HCT116 (cell line): ENCODE results near the gene RASL12.

Source experiments
- CBX3 ChIP-seq: IDR thresholded peaks from 2 replicates; pipeline ENCODE4 v1.6.1; 2012; ENCODE audit warnings: low read depth
- CTCF ChIP-seq, 3 experiments: fragments of 200-600 bp in 1 of 3; sonication (generic) in 1 of 3; IDR thresholded peaks in 2 of 3; conservative IDR thresholded peaks in 1 of 3; 2 replicates each; pipeline ENCODE4 v1.5.1; 2012 to 2017; ENCODE audit warnings: low read depth in 2 of 3, low read length in 2 of 3, antibody characterized with exemption in 1 of 3, borderline replicate concordance in 1 of 3, control low read depth in 1 of 3, mild to moderate bottlenecking in 1 of 3, mixed read lengths in 1 of 3, mixed run types in 1 of 3, moderate library complexity in 1 of 3; ENCODE audit not compliant: insufficient read depth in 1 of 3
- EGR1 ChIP-seq: IDR thresholded peaks from 2 replicates; pipeline ENCODE4 v1.6.1; 2012; ENCODE audit warnings: low read depth
- EZH2 ChIP-seq: fragments of 200-600 bp; sonication (generic); IDR thresholded peaks from 2 replicates; pipeline ENCODE4 v1.6.1; 2017; ENCODE audit warnings: antibody characterized with exemption, mixed run types
- MAX ChIP-seq: IDR thresholded peaks from 2 replicates; pipeline ENCODE4 v1.6.1; 2012
- POLR2A ChIP-seq: IDR thresholded peaks from 2 replicates; pipeline ENCODE4 v1.7.0; 2011; ENCODE audit warnings: borderline replicate concordance; ENCODE audit not compliant: insufficient read depth, insufficient read length; ENCODE audit errors: extremely low read depth
- POLR2AphosphoS5 ChIP-seq: IDR thresholded peaks from 2 replicates; pipeline ENCODE4 v1.6.1; 2011; ENCODE audit warnings: mild to moderate bottlenecking, low read depth, low read length, moderate library complexity
- SP1 ChIP-seq: IDR thresholded peaks from 2 replicates; pipeline ENCODE4 v1.6.1; 2012; ENCODE audit warnings: low read depth
- SRF ChIP-seq: IDR thresholded peaks from 2 replicates; pipeline ENCODE4 v1.6.1; 2012; ENCODE audit warnings: low read depth
- TCF7L2 ChIP-seq: IDR thresholded peaks from 2 replicates; pipeline ENCODE4 v1.7.0; 2011; ENCODE audit warnings: borderline replicate concordance, inconsistent platforms; ENCODE audit not compliant: insufficient read depth, insufficient read length; ENCODE audit errors: extremely low read depth
- ZNF274 ChIP-seq: fragments of 200-500 bp; sonication (Bioruptor generic); IDR thresholded peaks from 2 replicates; pipeline ENCODE4 v1.6.1; 2014; ENCODE audit warnings: mild to moderate bottlenecking, low read depth, low read length, inconsistent platforms

GRCh38 chr15:65028338-65028737 is 39.5 kb downstream of the RASL12 start:
- TF ChIP-seq ZNF274, result no peak
- TF ChIP-seq CTCF (IDR thresholded peaks at IDR 0.05 in 2 of 3, conservative IDR thresholded peaks at IDR 0.05 in 1 of 3; ENCODE audit: borderline replicate concordance in 1 of 3, insufficient read depth in 1 of 3, low read depth in 2 of 3, low read length in 2 of 3), result no peak
- TF ChIP-seq TCF7L2, result no peak
- no peak for TF ChIP-seq POLR2AphosphoS5
- no peak for TF ChIP-seq POLR2A
- TF ChIP-seq MAX, result no peak
- no peak for TF ChIP-seq CBX3
- TF ChIP-seq EGR1, result no peak
- no peak for TF ChIP-seq SRF
- no peak for TF ChIP-seq EZH2
- TF ChIP-seq SP1, result no peak
